ENCODE data around the gene NECTIN1.

The NECTIN1 gene

GRCh38 chr11:119687373-119688046, 41.5 kb downstream of the NECTIN1 start:
- no peaks in the 10 kb centered on the region for H3K27me3 ChIP-seq (ENCODE audit: control insufficient read depth in 5 of 5, insufficient read depth in 4 of 5, low read length in 5 of 5)
- no peaks in the 10 kb centered on the region for H3K36me3 ChIP-seq (ENCODE audit: control insufficient read depth in 5 of 5, insufficient read depth in 5 of 5, low read length in 5 of 5)
- H3K27ac ChIP-seq (ENCODE audit: low read depth, low read length): no peak overlapping the region
- no peak overlapping the region for H3K9ac ChIP-seq (ENCODE audit: low read length in 5 of 5)
- H3K4me1 ChIP-seq (ENCODE audit: control insufficient read depth in 5 of 5, insufficient read depth in 5 of 5, low read length in 5 of 5): peaks cover 0 to 25% (median 13%) of the 10 kb centered on the region in 5 donors
- no peak overlapping the region for H3K4me3 ChIP-seq (ENCODE audit: low read depth in 1 of 5, low read length in 5 of 5)
- H3K9me3 ChIP-seq (ENCODE audit: control insufficient read depth in 5 of 5, low read length in 5 of 5): no peaks in the 10 kb centered on the region

GRCh38 chr11:119686177-119686882, 42.7 kb downstream of the NECTIN1 start:
- Histone ChIP-seq H3K4me1 (ENCODE audit: control insufficient read depth in 5 of 5, insufficient read depth in 5 of 5, low read length in 5 of 5) (peaks cover 0 to 26% (median 16%) of the 10 kb centered on the region in 5 donors), H3K27me3 (ENCODE audit: control insufficient read depth in 5 of 5, insufficient read depth in 4 of 5, low read length in 5 of 5) (no peaks in the 10 kb centered on the region), H3K36me3 (ENCODE audit: control insufficient read depth in 5 of 5, insufficient read depth in 5 of 5, low read length in 5 of 5) (no peaks in the 10 kb centered on the region), H3K9ac (ENCODE audit: low read length in 5 of 5) (no peak overlapping the region), H3K27ac (ENCODE audit: low read depth, low read length) (no peak overlapping the region), H3K9me3 (ENCODE audit: control insufficient read depth in 5 of 5, low read length in 5 of 5) (no peaks in the 10 kb centered on the region), H3K4me3 (ENCODE audit: low read depth in 1 of 5, low read length in 5 of 5) (no peak overlapping the region)

- Histone ChIP-seq H3K9me3 (ENCODE audit: control insufficient read depth in 5 of 5, low read length in 5 of 5) (no peaks in the 10 kb centered on the region), H3K4me3 (ENCODE audit: low read depth in 1 of 5, low read length in 5 of 5) (no peak overlapping the region), H3K27ac (ENCODE audit: low read depth, low read length) (no peak overlapping the region), H3K27me3 (ENCODE audit: control insufficient read depth in 5 of 5, insufficient read depth in 4 of 5, low read length in 5 of 5) (no peaks in the 10 kb centered on the region), H3K36me3 (ENCODE audit: control insufficient read depth in 5 of 5, insufficient read depth in 5 of 5, low read length in 5 of 5) (no peaks in the 10 kb centered on the region), H3K9ac (ENCODE audit: low read length in 5 of 5) (peak overlapping the region in 1 of 5 donors; percentile 15), H3K4me1 (ENCODE audit: control insufficient read depth in 5 of 5, insufficient read depth in 5 of 5, low read length in 5 of 5) (peaks cover 0 to 37% (median 25%) of the 10 kb centered on the region in 5 donors)
These were observed 43.8 kb downstream of the NECTIN1 start for GRCh38 chr11:119685111-119685746.

GRCh38 chr11:119684361-119685110, 44.5 kb downstream of the NECTIN1 start:
- Histone ChIP-seq H3K9me3 (ENCODE audit: control insufficient read depth in 5 of 5, low read length in 5 of 5) (no peaks in the 10 kb centered on the region), H3K27ac (ENCODE audit: low read depth, low read length) (no peak overlapping the region), H3K4me3 (ENCODE audit: low read depth in 1 of 5, low read length in 5 of 5) (no peak overlapping the region), H3K4me1 (ENCODE audit: control insufficient read depth in 5 of 5, insufficient read depth in 5 of 5, low read length in 5 of 5) (peaks cover 0 to 40% (median 25%) of the 10 kb centered on the region in 5 donors), H3K36me3 (ENCODE audit: control insufficient read depth in 5 of 5, insufficient read depth in 5 of 5, low read length in 5 of 5) (no peaks in the 10 kb centered on the region), H3K9ac (ENCODE audit: low read length in 5 of 5) (peak overlapping the region in 1 of 5 donors; percentile 15), H3K27me3 (ENCODE audit: control insufficient read depth in 5 of 5, insufficient read depth in 4 of 5, low read length in 5 of 5) (no peaks in the 10 kb centered on the region)

GRCh38 chr11:119683783-119684182, 45.2 kb downstream of the NECTIN1 start:
- no peak overlapping the region for H3K27ac ChIP-seq (ENCODE audit: low read depth, low read length)

GRCh38 chr11:119681361-119681910, 47.6 kb downstream of the NECTIN1 start:
- Histone ChIP-seq H3K4me1 (ENCODE audit: control insufficient read depth in 5 of 5, insufficient read depth in 5 of 5, low read length in 5 of 5) (peaks cover 0 to 33% (median 25%) of the 10 kb centered on the region in 5 donors), H3K4me3 (ENCODE audit: low read depth in 1 of 5, low read length in 5 of 5) (no peak overlapping the region), H3K27me3 (ENCODE audit: control insufficient read depth in 5 of 5, insufficient read depth in 4 of 5, low read length in 5 of 5) (no peaks in the 10 kb centered on the region), H3K36me3 (ENCODE audit: control insufficient read depth in 5 of 5, insufficient read depth in 5 of 5, low read length in 5 of 5) (peaks cover 0 to 22% (median 17%) of the 10 kb centered on the region in 5 donors), H3K9me3 (ENCODE audit: control insufficient read depth in 5 of 5, low read length in 5 of 5) (no peaks in the 10 kb centered on the region), H3K9ac (ENCODE audit: low read length in 5 of 5) (no peak overlapping the region), H3K27ac (ENCODE audit: low read depth, low read length) (no peak overlapping the region)

More at GRCh38 chr11:119683783-119684182, 45.2 kb downstream of the NECTIN1 start:
- no peak overlapping the region for H3K4me3 ChIP-seq (ENCODE audit: low read depth in 1 of 5, low read length in 5 of 5)
- H3K4me1 ChIP-seq (ENCODE audit: control insufficient read depth in 5 of 5, insufficient read depth in 5 of 5, low read length in 5 of 5): peaks cover 0 to 40% (median 25%) of the 10 kb centered on the region in 5 donors
- no peaks in the 10 kb centered on the region for H3K27me3 ChIP-seq (ENCODE audit: control insufficient read depth in 5 of 5, insufficient read depth in 4 of 5, low read length in 5 of 5)
- no peak overlapping the region for H3K9ac ChIP-seq (ENCODE audit: low read length in 5 of 5)
- H3K9me3 ChIP-seq (ENCODE audit: control insufficient read depth in 5 of 5, low read length in 5 of 5): no peaks in the 10 kb centered on the region
- no peaks in the 10 kb centered on the region for H3K36me3 ChIP-seq (ENCODE audit: control insufficient read depth in 5 of 5, insufficient read depth in 5 of 5, low read length in 5 of 5)

GRCh38 chr11:119680541-119681360, 48.2 kb downstream of the NECTIN1 start:
- H3K36me3 ChIP-seq (ENCODE audit: control insufficient read depth in 5 of 5, insufficient read depth in 5 of 5, low read length in 5 of 5): peaks cover 0 to 28% (median 17%) of the 10 kb centered on the region in 5 donors
- H3K27ac ChIP-seq (ENCODE audit: low read depth, low read length): no peak overlapping the region
- H3K4me1 ChIP-seq (ENCODE audit: control insufficient read depth in 5 of 5, insufficient read depth in 5 of 5, low read length in 5 of 5): peaks cover 0 to 33% (median 25%) of the 10 kb centered on the region in 5 donors
- no peak overlapping the region for H3K4me3 ChIP-seq (ENCODE audit: low read depth in 1 of 5, low read length in 5 of 5)
- no peaks in the 10 kb centered on the region for H3K27me3 ChIP-seq (ENCODE audit: control insufficient read depth in 5 of 5, insufficient read depth in 4 of 5, low read length in 5 of 5)
- no peaks in the 10 kb centered on the region for H3K9me3 ChIP-seq (ENCODE audit: control insufficient read depth in 5 of 5, low read length in 5 of 5)
- no peak overlapping the region for H3K9ac ChIP-seq (ENCODE audit: low read length in 5 of 5)

GRCh38 chr11:119679346-119679745, 49.7 kb downstream of the NECTIN1 start:
- H3K9me3 ChIP-seq (ENCODE audit: control insufficient read depth in 5 of 5, low read length in 5 of 5): no peaks in the 10 kb centered on the region
- H3K27ac ChIP-seq (ENCODE audit: low read depth, low read length): no peak overlapping the region
- H3K27me3 ChIP-seq (ENCODE audit: control insufficient read depth in 5 of 5, insufficient read depth in 4 of 5, low read length in 5 of 5): no peaks in the 10 kb centered on the region
- H3K4me1 ChIP-seq (ENCODE audit: control insufficient read depth in 5 of 5, insufficient read depth in 5 of 5, low read length in 5 of 5): peaks cover 0 to 22% (median 17%) of the 10 kb centered on the region in 5 donors
- peaks cover 0 to 39% (median 25%) of the 10 kb centered on the region in 5 donors for H3K36me3 ChIP-seq (ENCODE audit: control insufficient read depth in 5 of 5, insufficient read depth in 5 of 5, low read length in 5 of 5)
- H3K4me3 ChIP-seq (ENCODE audit: low read depth in 1 of 5, low read length in 5 of 5): no peak overlapping the region
- no peak overlapping the region for H3K9ac ChIP-seq (ENCODE audit: low read length in 5 of 5)

- no peak overlapping the region for H3K27ac ChIP-seq (ENCODE audit: low read depth, low read length)
- peaks cover 0 to 15% (median 12%) of the 10 kb centered on the region in 5 donors for H3K4me1 ChIP-seq (ENCODE audit: control insufficient read depth in 5 of 5, insufficient read depth in 5 of 5, low read length in 5 of 5)
- H3K4me3 ChIP-seq (ENCODE audit: low read depth in 1 of 5, low read length in 5 of 5): no peak overlapping the region
- H3K36me3 ChIP-seq (ENCODE audit: control insufficient read depth in 5 of 5, insufficient read depth in 5 of 5, low read length in 5 of 5): peaks cover 0 to 42% (median 29%) of the 10 kb centered on the region in 5 donors
- peaks cover 0 to 2% (median 0%) of the 10 kb centered on the region in 5 donors for H3K9me3 ChIP-seq (ENCODE audit: control insufficient read depth in 5 of 5, low read length in 5 of 5)
- H3K9ac ChIP-seq (ENCODE audit: low read length in 5 of 5): no peak overlapping the region
- H3K27me3 ChIP-seq (ENCODE audit: control insufficient read depth in 5 of 5, insufficient read depth in 4 of 5, low read length in 5 of 5): peaks cover 0 to 2% (median 0%) of the 10 kb centered on the region in 5 donors
These were observed 50.6 kb downstream of the NECTIN1 start for GRCh38 chr11:119678351-119678750.

Measured in subcutaneous abdominal adipose tissue (tissue), 5 donors.